Uterus (tissue), 4 donors: ENCODE results near the gene OR2A25. TPM values are rescaled to one million over a fixed set of nuclear protein-coding genes. Genes with fewer than 3 reads are reported as not detected.

Experiments used
- DNase-seq, 2 donors: peaks; one replicate each; pipeline ENCODE4 v3.0.0-alpha.2; 2019 to 2020
- H3K27ac ChIP-seq, 2 donors: fragments of 200-600 bp; sonication (generic); 1 replicate in 1 of 2; 2 replicates in 1 of 2; pipeline ENCODE4 v1.5.1; 2016 to 2018
- H3K27me3 ChIP-seq, 2 donors: fragments of 200-600 bp; sonication (generic); one replicate each; pipeline ENCODE4 v1.5.1; 2018 to 2019; ENCODE audit warnings: control low read depth in 1 of 2
- H3K36me3 ChIP-seq, 2 donors: fragments of 200-600 bp; sonication (generic); one replicate each; pipeline ENCODE4 v1.5.1; 2019; ENCODE audit warnings: control low read depth in 1 of 2
- H3K4me1 ChIP-seq, 2 donors: fragments of 200-600 bp; sonication (generic); one replicate each; pipeline ENCODE4 v1.5.1; 2018 to 2019; ENCODE audit warnings: control low read depth in 1 of 2
- H3K4me3 ChIP-seq, 2 donors: fragments of 200-600 bp; sonication (generic); 1 replicate in 1 of 2; 2 replicates in 1 of 2; pipeline ENCODE4 v1.5.1; 2018 to 2019; ENCODE audit warnings: mild to moderate bottlenecking in 1 of 2
- H3K9me3 ChIP-seq, 2 donors: fragments of 200-600 bp; sonication (generic); one replicate each; pipeline ENCODE4 v1.5.1; 2019; ENCODE audit warnings: control low read depth in 1 of 2
- CTCF ChIP-seq, 4 experiments: fragments of 200-600 bp in 2 of 4; fragments of 450-650 bp in 2 of 4; sonication (generic) in 2 of 4; IDR thresholded peaks; one replicate each; pipeline ENCODE4 v1.5.1; 2016 to 2019; ENCODE audit warnings: antibody characterized with exemption in 4 of 4, mild to moderate bottlenecking in 2 of 4, moderate library complexity in 1 of 4
- POLR2A ChIP-seq, 2 donors: fragments of 450-650 bp; IDR thresholded peaks; one replicate each; pipeline ENCODE4 v1.6.1; 2016; ENCODE audit warnings: antibody characterized with exemption in 2 of 2, mild to moderate bottlenecking in 1 of 2, moderate library complexity in 1 of 2
- intact Hi-C: fragments of 100-400 bp; cut with DNase I; formaldehyde crosslinking; loops from one replicate; pipeline ENCODE4 v1.15.1; 2023; ENCODE audit warnings: low total_unique reads
- total RNA-seq, 4 donors: library from RNA; depleted of rRNA in 3 of 4; stranded (reverse); fragments of >200 nt in 3 of 4; gene quantifications; one replicate each; pipeline versions ENCODE4 v1.1.0 to v1.2.4, GENCODE V29; 2014 to 2023
- donor health status: DM: yes; HTN: yes; CAD: no.

Gene OR2A25
- total RNA-seq, 4 donors from 2014 or later = not detected

- intact Hi-C loops = no loop called here
- DNase-seq = no peak
- no peaks in the 10 kb centered on the region for H3K9me3 ChIP-seq
- no peak overlapping the region for H3K27ac ChIP-seq
- H3K4me3 ChIP-seq = no peak overlapping the region
- no peaks in the 10 kb centered on the region for H3K27me3 ChIP-seq
- TF ChIP-seq CTCF (IDR thresholded peaks at IDR 0.05) = no peak
- TF ChIP-seq POLR2A (IDR thresholded peaks at IDR 0.05) = no peak
- H3K36me3 ChIP-seq = no peaks in the 10 kb centered on the region
- H3K4me1 ChIP-seq = no peaks in the 10 kb centered on the region
Measured at GRCh38 chr7:144090667-144091066, 21.1 kb downstream of the OR2A25 start.

- no peak for DNase-seq
- Histone ChIP-seq H3K36me3 (no peaks in the 10 kb centered on the region), H3K4me3 (no peak overlapping the region), H3K27ac (no peak overlapping the region), H3K4me1 (no peaks in the 10 kb centered on the region), H3K27me3 (no peaks in the 10 kb centered on the region), H3K9me3 (no peaks in the 10 kb centered on the region)
- TF ChIP-seq CTCF (IDR thresholded peaks at IDR 0.05) = no peak
- intact Hi-C loops = no loop called here
Measured at GRCh38 chr7:144098776-144099175, 29.2 kb downstream of the OR2A25 start.

- no peak for DNase-seq
- no peaks in the 10 kb centered on the region for H3K27me3 ChIP-seq
- no peak overlapping the region for H3K27ac ChIP-seq
- TF ChIP-seq CTCF (IDR thresholded peaks at IDR 0.05) = no peak
- TF ChIP-seq POLR2A (IDR thresholded peaks at IDR 0.05) = no peak
- no peak overlapping the region for H3K4me3 ChIP-seq
- H3K36me3 ChIP-seq = no peaks in the 10 kb centered on the region
- H3K9me3 ChIP-seq = no peaks in the 10 kb centered on the region
- intact Hi-C loops = no loop called here
- H3K4me1 ChIP-seq = no peaks in the 10 kb centered on the region
Measured at GRCh38 chr7:144100607-144101006, 31.0 kb downstream of the OR2A25 start.

GRCh38 chr7:144102041-144102440, 32.4 kb downstream of the OR2A25 start:
- intact Hi-C loops = no loop called here
- Histone ChIP-seq H3K27ac (no peak overlapping the region), H3K27me3 (no peaks in the 10 kb centered on the region), H3K36me3 (no peaks in the 10 kb centered on the region), H3K9me3 (no peaks in the 10 kb centered on the region), H3K4me3 (no peak overlapping the region), H3K4me1 (no peaks in the 10 kb centered on the region)
- no peak for TF ChIP-seq POLR2A (IDR thresholded peaks at IDR 0.05)
- TF ChIP-seq CTCF (IDR thresholded peaks at IDR 0.05) = no peak
- no peak for DNase-seq

GRCh38 chr7:144105211-144105610, 35.6 kb downstream of the OR2A25 start:
- no peak overlapping the region for H3K4me3 ChIP-seq
- no peaks in the 10 kb centered on the region for H3K4me1 ChIP-seq
- no peaks in the 10 kb centered on the region for H3K27me3 ChIP-seq
- no peak for DNase-seq
- H3K9me3 ChIP-seq = no peaks in the 10 kb centered on the region
- intact Hi-C loops = no loop called here
- H3K27ac ChIP-seq = no peak overlapping the region
- TF ChIP-seq CTCF (IDR thresholded peaks at IDR 0.05) = no peak
- TF ChIP-seq POLR2A (IDR thresholded peaks at IDR 0.05) = no peak
- H3K36me3 ChIP-seq = no peaks in the 10 kb centered on the region
